Stimulated activated CD4-positive, alpha-beta T cell treated with anti-CD3 and anti-CD28 coated beads, Interleukin-15, amount 100 ng/mL, for 24 hours (primary cell): ENCODE measurements around the gene UBLCP1.

ENCODE experiments used
- DNase-seq: peaks from one replicate; pipeline ENCODE4 v3.0.0-alpha.2; 2020

Gene UBLCP1

GRCh38 chr5:159316519-159317383, 53.7 kb downstream of the UBLCP1 start:
- peak; percentile 52 for DNase-seq

DNA sequence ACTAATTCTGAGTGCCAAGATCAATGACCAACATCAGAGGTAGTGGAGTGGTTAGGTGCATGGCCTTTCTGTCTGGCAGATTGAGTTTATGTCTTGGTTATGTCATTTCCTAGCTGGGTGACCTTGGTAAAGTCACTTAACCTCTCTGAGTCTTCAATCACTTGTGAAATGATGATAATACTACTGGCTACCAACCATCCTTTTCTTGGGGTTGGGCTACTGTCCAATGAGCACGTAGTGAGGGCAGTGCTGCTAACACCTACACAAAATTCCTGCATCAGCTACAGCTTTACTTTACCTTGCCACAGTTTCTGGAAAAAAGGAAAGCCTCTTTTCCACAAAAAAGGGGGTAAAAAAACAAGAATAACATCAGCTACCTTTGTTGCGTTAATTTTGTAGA, 54.8 kb downstream of the UBLCP1 start:
- DNase-seq, result no peak

- no peak for DNase-seq
Observed at GRCh38 chr5:159318448-159318847, 55.4 kb downstream of the UBLCP1 start.

- no peak for DNase-seq
Observed at GRCh38 chr5:159319363-159319762, 56.3 kb downstream of the UBLCP1 start.

DNA sequence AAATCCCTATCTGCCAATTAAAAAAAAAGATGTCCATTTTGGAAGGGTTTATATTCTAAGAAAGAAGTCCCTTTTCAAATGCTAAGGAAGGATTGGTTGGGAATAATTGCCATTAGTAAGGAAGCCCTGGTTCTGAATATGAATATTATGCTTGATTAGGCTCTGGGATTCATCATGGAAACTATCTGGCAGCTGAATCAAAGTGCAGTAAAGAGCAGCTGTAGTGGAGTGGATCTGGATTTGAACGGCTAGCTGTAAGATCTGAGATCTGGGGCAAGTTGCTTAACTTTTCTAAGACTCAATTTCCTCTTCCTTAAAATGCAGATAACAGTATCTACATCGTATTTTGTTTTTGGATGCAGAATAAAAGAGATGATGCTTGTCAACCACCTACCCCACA, 56.7 kb downstream of the UBLCP1 start:
- DNase-seq, result no peak

GRCh38 chr5:159322180-159322579, 59.1 kb downstream of the UBLCP1 start:
- DNase-seq, result no peak

GRCh38 chr5:159324102-159324755, 61.1 kb downstream of the UBLCP1 start:
- no peak for DNase-seq

GRCh38 chr5:159324986-159325385, 61.9 kb downstream of the UBLCP1 start:
- DNase-seq, result no peak

DNA sequence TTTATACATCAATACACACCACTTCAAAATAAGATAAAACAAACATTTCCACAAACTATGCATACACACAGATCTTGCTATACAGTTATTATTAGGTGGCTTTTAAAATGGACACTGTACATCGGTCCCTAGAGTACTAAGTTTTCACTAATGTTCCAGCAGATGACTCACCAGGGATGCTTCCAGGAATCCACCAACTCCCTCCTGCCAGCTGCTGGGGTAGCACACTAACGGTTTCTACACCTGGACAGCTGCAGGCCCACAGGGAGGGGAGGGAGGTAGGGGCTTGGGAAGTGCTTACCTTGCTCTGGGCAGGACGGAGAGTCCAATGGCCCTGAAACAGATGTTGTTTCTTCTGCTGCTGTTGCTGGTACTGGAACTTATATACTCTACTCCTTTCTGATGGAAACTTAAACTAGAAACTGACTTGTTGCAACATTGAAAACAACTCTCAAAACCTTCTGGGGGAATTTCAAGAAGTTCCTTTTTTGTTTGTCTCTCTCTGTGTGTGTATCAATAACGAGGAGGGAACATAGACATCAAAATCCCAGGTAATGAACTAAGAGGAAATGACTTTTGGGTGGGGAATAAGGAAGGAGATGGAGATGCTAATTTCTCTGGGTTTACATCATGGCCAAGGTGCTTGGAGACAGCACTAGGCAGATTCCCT, 67.2 kb downstream of the UBLCP1 start, which contains the start of gene IL12B:
TSS of gene IL12B (minus strand) at position 357 of the 670 bp plus-strand sequence. CDS start 3,705 bp downstream, outside the sequence.
- DNase-seq, result no peak

DNA sequence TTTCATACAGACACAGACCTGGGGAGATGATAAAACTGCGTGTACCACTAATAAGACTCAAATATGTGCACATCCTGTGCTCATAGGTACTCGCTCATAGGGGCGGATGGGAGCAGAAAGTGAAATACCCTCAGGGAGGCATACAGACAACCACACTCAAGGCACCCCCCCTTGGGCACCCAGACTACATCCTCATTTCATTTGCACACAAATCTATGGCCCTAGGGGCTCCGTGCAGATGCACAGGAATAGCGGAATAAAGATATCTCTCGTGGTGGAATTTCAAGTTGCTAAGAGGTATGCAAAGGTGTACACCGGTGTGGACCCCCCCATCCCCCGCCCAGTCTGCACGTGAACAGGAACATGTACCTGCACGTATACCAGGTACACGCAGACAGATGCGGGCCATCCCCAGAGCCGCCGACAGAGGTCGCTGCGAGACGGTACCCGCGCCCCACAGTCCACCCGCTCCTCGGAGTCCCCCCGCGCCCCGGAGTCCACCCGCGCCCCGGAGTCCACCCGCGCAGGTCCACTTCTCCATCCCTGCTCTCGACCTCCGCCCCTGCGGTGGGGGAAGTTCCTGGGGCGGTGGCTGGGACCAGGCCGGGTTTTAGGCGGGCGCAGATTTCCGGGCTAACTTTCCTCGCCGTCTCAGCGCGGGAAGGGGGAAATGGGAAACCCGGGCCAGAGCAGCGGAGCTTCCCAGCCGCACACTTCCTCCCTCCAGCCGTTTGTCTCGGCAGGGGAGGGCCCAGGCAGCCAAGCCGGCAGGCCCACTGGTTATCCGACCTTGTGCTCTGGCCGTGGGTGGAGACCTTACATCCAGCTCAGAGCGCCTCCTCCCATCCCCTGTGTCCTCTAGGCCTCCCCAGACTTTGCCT, 68.2 kb downstream of the UBLCP1 start:
- DNase-seq, result peak; percentile 84

GRCh38 chr5:159332800-159333544, 69.9 kb downstream of the UBLCP1 start:
- no peak for DNase-seq

- DNase-seq, result no peak
Observed at GRCh38 chr5:159333545-159333925, 70.4 kb downstream of the UBLCP1 start.
